HG03060 (cell line): ENCODE data around the gene ECD.
"Not testable (repeated sequence)": the region's sequence is repeated elsewhere in the genome, so short reads cannot be mapped to it uniquely, and the experiment has no call there.

ENCODE experiments used
- ATAC-seq: cut with Tn5 transposase; IDR thresholded peaks from one replicate; pipeline ENCODE4 v1.9.1; 2021; ENCODE audit warnings: low read depth, moderate number of reproducible peaks; ENCODE audit not compliant: unreplicated experiment

The ECD gene

GRCh38 chr10:73161079-73161478 is 6.7 kb downstream of the ECD start:
- no peak for ATAC-seq

- ATAC-seq = no peak
Observed at GRCh38 chr10:73159038-73159648, 8.7 kb downstream of the ECD start.

DNA sequence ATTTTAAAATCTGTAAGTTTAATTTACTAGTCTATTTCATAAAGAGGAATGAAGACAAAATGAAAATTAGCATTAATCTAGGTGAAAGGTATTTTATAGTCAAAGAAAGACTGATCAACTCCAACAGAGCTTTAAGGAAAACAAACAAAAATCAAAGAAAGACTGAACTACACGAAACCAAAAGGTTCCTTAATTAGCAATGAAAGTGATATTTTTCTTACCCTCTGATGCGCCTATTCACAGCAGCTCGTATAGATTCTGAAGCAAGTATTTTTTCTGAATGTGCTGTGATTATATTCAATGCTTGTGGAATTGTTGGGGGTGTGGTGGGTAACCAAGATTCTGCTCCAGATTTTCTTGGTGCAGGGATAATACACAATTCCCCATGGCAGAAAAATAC is 11.8 kb downstream of the ECD start:
- ATAC-seq = no peak

GRCh38 chr10:73152009-73152408 is 15.8 kb downstream of the ECD start:
- no peak for ATAC-seq

DNA sequence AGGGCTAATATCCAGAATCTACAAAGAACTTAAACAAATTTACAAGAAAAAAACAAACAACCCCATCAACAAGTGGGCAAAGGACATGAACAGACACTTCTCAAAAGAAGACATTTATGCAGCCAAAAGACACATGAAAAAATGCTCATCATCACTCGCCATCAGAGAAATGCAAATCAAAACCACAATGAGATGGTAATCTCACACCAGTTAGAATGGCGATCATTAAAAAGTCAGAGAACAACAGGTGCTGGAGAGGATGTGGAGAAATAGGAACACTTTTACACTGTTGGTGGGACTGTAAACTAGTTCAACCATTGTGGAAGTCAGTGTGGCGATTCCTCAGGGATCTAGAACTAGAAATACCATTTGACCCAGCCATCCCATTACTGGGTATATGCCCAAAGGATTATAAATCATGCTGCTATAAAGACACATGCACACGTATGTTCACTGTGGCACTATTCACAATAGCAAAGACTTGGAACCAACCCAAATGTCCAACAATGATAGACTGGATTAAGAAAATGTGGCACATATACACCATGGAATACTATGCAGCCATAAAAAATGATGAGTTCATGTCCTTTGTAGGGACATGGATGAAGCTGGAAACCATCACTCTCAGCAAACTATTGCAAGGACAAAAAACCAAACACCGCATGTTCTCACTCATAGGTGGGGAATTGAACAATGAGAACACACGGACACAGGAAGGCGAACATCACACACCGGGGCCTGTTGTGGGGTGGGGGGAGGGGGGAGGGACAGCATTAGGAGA is 17.0 kb downstream of the ECD start:
- not testable (repeated sequence) for ATAC-seq

DNA sequence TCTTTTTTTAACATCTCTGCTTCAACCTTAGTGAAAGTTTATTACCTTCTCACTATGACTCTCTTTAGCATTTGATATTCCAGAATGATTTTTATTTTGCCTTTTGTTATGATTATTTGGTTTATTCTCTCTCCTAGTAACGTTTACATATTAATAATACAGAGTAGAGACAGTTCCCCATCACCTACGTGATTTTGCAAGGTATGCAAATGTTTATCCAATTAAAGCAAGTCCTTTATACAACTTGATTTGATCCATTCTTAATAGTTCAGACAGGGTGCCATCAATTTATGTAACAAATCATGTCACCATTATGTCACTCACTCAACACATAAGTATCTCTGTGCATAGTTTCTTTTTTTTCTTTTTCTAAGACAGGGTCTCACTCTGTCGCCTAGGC is 26.2 kb downstream of the ECD start:
- ATAC-seq = no peak

DNA sequence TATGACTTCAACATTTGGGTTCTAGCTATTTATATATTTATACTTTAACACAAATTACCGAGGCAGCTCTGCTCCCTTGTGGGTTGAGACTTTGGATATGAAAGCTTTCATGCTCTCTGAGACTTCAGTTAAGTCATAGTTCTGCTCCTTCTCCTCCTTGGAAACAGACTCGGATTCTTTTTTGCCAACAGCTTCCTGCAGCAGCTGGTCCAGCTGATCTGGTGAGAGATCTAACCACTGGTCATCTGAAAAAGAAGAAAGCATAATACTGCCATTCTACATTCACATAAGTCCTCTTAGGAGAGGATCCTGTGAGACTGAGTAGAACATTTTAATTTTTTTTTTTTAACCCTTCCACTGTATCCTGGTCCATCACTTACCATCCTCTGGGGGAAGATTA is 28.6 kb downstream of the ECD start:
- ATAC-seq = no peak

DNA sequence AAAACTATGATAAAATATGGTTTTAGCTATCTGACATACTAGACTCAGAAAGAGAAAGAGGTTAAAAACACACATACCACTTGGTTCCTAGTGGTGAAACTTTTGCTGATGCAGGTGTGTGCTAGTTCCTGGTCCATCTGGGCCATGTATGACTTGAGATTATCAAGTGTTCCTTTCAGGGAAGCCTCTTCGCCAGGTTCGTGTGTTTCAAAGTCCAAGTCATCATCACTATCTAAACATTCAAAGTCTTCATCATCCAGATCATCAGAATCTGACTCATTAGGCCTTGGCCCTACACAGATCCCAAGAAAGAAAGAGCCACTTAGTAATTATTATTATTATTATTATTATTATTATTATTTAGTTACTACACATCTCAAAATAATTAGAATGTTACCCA is 31.2 kb downstream of the ECD start:
- ATAC-seq = no peak

- ATAC-seq = no peak
Observed at GRCh38 chr10:73134727-73135126, 33.1 kb downstream of the ECD start.

DNA sequence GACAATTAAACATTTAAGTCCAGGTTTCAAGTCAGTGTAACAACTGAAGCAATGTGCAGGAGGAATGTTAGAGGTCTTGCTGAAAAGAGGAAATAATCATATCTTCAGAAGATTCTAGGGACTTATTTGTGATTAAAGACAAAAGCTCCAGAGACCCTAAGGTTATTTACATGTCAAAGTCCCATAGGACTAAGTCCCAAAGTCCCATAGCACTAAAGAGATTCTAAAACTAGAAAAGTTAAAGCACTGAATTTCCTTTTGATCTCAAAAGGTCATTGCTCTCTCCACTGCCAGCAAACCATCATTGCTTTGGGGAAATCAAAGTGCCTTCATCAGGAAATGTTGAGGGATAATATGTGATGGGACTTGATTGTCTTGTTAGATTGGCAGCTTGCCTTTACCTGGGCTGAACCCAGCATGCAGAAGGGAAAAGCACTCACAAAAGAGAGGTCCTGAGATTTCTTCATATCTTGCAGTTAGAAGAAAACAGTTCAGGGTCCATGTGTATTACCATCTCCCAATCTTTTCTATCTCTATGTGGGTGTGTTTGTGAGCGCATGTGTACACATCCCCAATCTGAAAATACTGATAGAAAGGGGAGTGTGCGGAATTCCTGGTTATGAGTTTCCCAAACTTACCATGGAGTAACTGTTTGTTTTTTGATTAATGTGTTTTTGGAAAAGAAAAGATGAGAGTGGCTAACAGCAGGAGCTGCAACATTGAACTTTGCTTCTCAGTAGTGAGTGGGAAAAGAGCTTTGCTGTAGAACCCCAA is 35.7 kb downstream of the ECD start:
- no peak for ATAC-seq

GRCh38 chr10:73131301-73131700 is 36.5 kb downstream of the ECD start:
- ATAC-seq = no peak

- no peak for ATAC-seq
Observed at GRCh38 chr10:73126343-73126742, 41.5 kb downstream of the ECD start.

DNA sequence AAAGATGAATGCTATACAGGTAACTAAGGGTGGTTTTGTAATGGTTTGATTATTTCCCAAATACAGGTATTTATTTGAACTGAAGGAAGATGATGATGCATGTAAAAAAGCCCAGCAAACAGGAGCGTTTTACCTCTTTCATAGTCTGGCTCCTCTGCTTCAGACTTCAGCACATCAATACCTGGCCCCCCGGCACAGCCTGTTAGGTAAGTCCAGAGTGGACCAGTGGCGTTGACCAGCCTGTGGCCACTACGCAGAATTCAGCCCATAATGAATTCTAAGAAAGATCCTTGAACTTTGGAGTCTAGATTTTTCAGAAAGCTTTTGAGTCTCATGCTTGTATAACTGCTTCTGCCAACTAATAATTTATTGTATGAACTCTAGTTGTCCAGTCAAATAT is 47.9 kb downstream of the ECD start:
- no peak for ATAC-seq

DNA sequence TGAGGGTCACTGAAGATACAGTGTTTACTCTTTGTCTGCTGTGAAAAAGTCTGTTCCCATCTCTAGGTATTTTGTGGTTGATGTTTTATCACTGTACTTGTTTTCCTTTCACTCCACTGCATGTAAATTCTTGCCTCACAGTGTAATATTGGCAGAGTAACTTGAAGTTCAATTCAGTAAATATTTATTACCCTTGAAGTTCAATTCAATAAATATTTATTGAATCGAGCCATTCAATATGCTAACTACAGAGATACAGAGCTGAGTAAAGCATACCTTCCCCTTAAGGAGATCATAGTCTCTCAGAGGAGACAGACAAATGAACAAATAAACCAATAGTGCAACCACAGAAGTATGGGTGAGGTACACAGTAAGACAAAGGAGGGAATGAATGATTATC is 48.4 kb downstream of the ECD start:
- no peak for ATAC-seq

DNA sequence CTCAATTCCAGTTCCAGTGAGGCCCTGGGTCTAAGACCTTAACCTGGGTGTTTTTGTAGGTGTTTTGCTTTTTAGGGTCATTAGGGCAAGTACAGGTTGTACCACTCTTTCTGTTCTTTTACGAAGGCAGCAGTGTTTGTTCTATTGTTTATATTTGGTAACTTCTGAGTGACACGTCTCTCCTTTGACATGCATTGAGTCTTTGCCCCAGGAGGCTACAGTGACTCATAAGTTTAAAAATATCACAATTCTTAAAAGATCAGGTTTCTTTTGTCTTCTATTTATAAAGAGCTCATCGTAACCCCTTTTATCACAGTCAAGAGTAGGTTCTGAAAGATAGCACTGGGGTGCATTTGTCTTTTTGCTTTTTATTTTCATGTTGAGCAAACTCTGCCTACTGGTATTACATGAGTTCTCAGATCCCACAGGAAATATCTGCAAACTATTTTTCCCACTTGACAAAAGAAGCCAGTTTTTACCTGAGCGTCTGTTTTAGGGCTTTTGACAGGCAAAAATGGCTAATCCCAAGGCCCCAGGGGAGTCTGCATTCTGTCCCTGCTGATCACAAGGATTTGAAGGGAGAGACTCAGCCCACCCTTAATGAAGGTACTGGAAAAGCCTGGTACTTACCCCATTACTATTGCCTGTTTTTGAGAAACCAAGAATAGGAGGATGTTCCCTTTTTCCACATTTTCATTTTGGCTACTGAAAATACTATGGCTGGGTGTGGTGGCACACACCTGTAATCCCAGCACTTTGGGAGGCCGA is 49.6 kb downstream of the ECD start:
- ATAC-seq = peak; percentile 88

DNA sequence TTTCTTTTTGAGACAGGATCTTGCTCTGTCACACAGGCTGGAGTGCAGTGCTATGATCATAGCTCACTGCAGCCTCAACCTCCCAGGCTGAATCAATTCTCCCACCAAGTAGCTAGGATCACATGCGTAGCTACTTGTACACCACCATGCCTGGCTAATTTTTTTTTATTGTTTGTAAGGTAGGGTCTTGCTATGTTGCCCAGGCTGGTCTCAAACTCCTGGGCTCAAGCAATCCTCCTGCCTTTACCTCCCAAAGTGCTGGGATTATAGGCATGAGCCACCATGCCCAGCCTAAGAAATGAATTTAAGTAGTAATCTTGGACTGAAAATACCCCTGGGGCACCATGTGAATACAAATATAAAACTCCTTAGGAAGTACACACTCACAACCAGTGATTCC is 51.8 kb downstream of the ECD start:
- no peak for ATAC-seq

DNA sequence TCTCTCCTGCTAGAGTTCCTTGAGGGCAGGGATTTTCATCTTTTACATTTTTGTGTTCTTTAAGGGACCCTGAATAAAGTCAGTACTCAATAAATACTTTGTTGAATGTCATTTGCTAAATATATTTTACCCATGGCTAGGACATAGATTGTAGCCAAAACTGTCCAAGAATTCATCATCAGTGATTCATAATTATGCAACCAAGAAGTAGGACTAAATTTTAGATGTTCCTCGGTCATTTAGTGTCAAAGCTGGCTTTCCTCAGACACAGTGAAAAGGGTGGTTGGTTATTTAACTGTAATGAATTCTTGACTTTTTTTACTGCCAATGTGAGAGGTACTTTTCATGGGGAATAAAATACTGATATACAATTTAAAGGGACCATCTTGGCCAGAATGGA is 54.3 kb downstream of the ECD start:
- ATAC-seq = no peak

GRCh38 chr10:73112032-73112431 is 55.8 kb downstream of the ECD start:
- ATAC-seq = not testable (repeated sequence)

DNA sequence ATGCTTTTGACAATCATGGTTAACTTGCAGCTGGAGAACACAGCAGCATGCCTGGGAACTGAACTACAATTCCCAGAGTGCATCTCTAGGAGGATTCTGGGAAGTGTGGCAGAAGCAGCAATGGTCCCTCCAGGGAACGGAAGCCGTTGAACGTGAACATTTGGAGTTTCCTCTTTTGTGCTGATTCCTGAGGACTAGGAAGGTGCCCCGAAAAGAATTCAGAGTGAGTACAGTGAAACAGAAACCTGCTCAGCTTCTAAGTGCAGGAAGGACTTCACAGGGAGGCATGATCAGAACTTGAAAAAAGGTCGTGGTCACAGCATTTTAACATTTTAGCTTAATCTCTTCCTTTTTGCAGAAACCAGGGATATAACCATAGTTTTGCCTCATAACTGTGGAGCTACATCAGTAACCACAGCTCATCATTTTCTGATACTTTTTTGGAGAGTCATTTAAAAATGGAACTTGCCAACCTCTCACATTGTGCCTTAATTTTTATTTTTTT is 57.4 kb downstream of the ECD start, which contains the start of gene NUDT13:
Gene NUDT13 (plus strand): TSS at position 111 of the 505 bp plus-strand sequence. CDS start 3,911 bp downstream, outside the sequence.
- ATAC-seq = no peak

DNA sequence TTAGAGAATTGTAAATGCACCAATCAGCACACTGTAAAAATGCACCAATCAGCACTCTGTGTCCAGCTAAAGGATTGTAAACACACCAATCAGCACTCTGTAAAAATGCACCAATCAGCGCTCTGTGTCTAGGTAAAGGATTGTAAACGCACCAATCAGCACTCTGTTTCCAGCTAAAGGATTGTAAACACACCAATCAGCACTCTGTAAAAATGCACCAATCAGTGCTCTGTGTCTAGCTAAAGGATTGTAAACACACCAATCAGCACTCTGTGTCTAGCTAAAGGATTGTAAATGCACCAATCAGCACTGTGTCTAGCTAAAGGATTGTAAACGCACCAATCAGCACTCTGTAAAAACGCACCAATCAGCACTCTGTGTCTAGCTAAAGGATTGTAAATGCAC is 58.6 kb downstream of the ECD start:
- ATAC-seq = not testable (repeated sequence)
